ENCODE results near the gene IL4R. TPM values are rescaled to one million over a fixed set of nuclear protein-coding genes. Genes with fewer than 3 reads are reported as not detected.

The IL4R gene
- total RNA-seq, 1 experiment from 2014 or later = 28.9 TPM

- no peak overlapping the region for H3K27ac ChIP-seq (ENCODE audit: low read length)
- ChIA-PET CTCF (no interaction called here), POLR2A (no interaction called here)
- DNase-seq (ENCODE audit: low read depth, low spot score) (no peak), ATAC-seq (no peak)
- intact Hi-C loops (cut with micrococcal nuclease; ENCODE audit: unreplicated experiment) = no loop called here
- no peaks in the 10 kb centered on the region for H3K27me3 ChIP-seq (ENCODE audit: control insufficient read depth, insufficient read depth, low read length)
- TF ChIP-seq TCF7L2 (IDR thresholded peaks at IDR 0.05; ENCODE audit: low read depth, low read length) = no peak
- TF ChIP-seq POLR2AphosphoS5 (IDR thresholded peaks at IDR 0.05; ENCODE audit: low read depth, low read length) = no peak
- TF ChIP-seq SIN3A (IDR thresholded peaks at IDR 0.05; ENCODE audit: borderline replicate concordance, insufficient read depth, low read depth, low read length) = no peak
- no peak for TF ChIP-seq CTCF (IDR thresholded peaks at IDR 0.05)
- TF ChIP-seq REST (IDR thresholded peaks at IDR 0.05; ENCODE audit: insufficient read depth in 1 of 2, low read depth in 2 of 2, low read length in 1 of 2) = no peak
- no peaks in the 10 kb centered on the region for H3K36me3 ChIP-seq (ENCODE audit: control insufficient read depth, insufficient read depth, low read length)
- no peak overlapping the region for H3K4me3 ChIP-seq (ENCODE audit: low read depth in 2 of 2, low read length in 2 of 2)
- in situ Hi-C loops (cut with HindIII; ENCODE audit: low pct_unique_long_range_greater_than_20kb, low sequenced_read_pairs) = no loop called here
- H3K4me1 ChIP-seq (ENCODE audit: control insufficient read depth, insufficient read depth, low read length) = no peaks in the 10 kb centered on the region
- no TSS peak for BruUV-seq (replicated peaks)
- no peaks in the 10 kb centered on the region for H3K9me3 ChIP-seq (ENCODE audit: control insufficient read depth, insufficient read depth, low read depth, low read length)
Measured at GRCh38 chr16:27341549-27341948, 27.8 kb downstream of the IL4R start.

GRCh38 chr16:27341971-27342370, 28.2 kb downstream of the IL4R start:
- no peaks in the 10 kb centered on the region for H3K9me3 ChIP-seq (ENCODE audit: control insufficient read depth, insufficient read depth, low read depth, low read length)
- intact Hi-C loops (cut with micrococcal nuclease; ENCODE audit: unreplicated experiment) (no loop called here), in situ Hi-C loops (cut with HindIII; ENCODE audit: low pct_unique_long_range_greater_than_20kb, low sequenced_read_pairs) (no loop called here)
- BruUV-seq (replicated peaks) = no TSS peak
- DNase-seq (ENCODE audit: low read depth, low spot score) (no peak), ATAC-seq (no peak)
- no peak overlapping the region for H3K4me3 ChIP-seq (ENCODE audit: low read depth in 2 of 2, low read length in 2 of 2)
- no peaks in the 10 kb centered on the region for H3K36me3 ChIP-seq (ENCODE audit: control insufficient read depth, insufficient read depth, low read length)
- POLR2A ChIA-PET = no interaction called here
- TF ChIP-seq SIN3A (IDR thresholded peaks at IDR 0.05; ENCODE audit: borderline replicate concordance, insufficient read depth, low read depth, low read length) (no peak), TCF7L2 (IDR thresholded peaks at IDR 0.05; ENCODE audit: low read depth, low read length) (no peak), CTCF (IDR thresholded peaks at IDR 0.05) (no peak), REST (IDR thresholded peaks at IDR 0.05; ENCODE audit: insufficient read depth in 1 of 2, low read depth in 2 of 2, low read length in 1 of 2) (no peak), POLR2AphosphoS5 (IDR thresholded peaks at IDR 0.05; ENCODE audit: low read depth, low read length) (no peak)
- H3K27ac ChIP-seq (ENCODE audit: low read length) = no peak overlapping the region
- H3K27me3 ChIP-seq (ENCODE audit: control insufficient read depth, insufficient read depth, low read length) = no peaks in the 10 kb centered on the region
- CTCF ChIA-PET = no interaction called here
- H3K4me1 ChIP-seq (ENCODE audit: control insufficient read depth, insufficient read depth, low read length) = no peaks in the 10 kb centered on the region

All from Panc1 (cell line).